Stimulated activated CD8-positive, alpha-beta memory T cell treated with anti-CD3 and anti-CD28 coated beads, Interleukin-4, amount 100 ng/mL, for 48 hours (primary cell): ENCODE measurements around the gene APRT.

Experiments
- DNase-seq: peaks from one replicate; pipeline ENCODE4 v3.0.0-alpha.2; 2020

APRT gene

DNA sequence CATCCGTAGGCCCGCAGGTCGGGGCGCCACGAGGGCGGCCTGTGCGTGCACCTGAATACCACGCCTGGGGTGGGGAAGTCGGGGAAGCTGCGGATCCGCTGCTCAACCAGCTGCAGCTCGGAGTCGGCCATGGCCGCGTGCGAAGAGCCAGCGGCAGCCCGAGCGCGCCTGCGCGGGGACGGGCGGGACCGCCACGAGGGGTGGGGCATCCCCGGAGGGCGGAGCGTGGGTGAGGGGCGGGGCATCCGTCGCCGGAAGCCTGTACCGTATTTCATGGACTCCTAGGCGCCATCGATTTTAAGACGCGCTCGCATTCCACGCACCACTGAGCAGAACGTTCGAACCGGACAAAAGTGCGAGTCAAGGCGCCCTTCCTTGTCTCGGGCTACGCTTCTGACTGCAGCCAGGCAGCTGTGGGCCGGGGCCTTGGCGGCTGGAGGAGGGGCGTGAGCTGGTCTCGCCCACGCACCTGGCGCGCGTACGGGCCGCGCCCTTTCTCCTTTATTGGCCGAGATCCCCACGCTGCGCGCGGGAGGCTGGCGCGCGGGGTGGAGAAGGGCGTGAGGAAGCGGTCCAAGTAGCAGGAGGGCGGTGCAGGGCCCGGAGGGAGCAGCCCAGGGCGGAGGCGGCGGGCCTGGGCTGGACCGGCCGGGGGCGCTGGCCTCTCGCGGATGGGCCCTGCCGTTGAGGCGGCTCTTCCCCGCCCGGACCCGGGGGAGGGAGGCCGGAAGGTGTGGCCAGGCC, at the start of gene APRT:
Gene APRT, minus strand, starts transcription at position 160 of the 744 bp plus-strand sequence. Its CDS starts 29 bp downstream, at position 131.
- peak; percentile 99 for DNase-seq

DNA sequence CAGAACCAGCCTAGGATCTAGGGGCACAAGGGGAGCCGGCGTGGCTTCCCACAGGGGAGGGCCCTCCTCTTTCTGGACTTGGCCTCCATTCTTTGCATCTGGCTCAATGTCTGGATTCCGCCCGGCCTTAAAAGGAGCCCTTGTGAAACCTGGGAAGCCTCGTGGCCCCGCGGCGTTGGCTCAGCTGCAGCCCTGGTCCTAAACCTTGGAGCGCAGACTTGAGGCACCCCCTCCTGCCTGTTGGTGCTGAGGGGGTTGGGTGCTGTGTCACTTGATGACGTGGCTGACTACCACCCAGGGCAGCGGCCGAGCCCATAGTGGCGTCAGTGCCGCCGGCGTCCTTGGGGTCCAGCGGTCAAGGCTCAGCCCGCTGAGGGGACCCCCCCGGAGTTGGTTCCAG, 49.6 kb upstream of the APRT start:
- DNase-seq, result no peak

- no peak for DNase-seq
Measured at GRCh38 chr16:88859381-88860091, 47.8 kb upstream of the APRT start.

- peak; percentile 79 for DNase-seq
Measured at GRCh38 chr16:88857728-88858339, 46.1 kb upstream of the APRT start.

GRCh38 chr16:88856828-88857727, 45.4 kb upstream of the APRT start, which contains the start of the genes GALNS and TRAPPC2L:
GALNS (minus strand) TSS chr16:88856947; CDS start chr16:88856877, 70 bp downstream.
TRAPPC2L (plus strand) TSS chr16:88857127; CDS start chr16:88857151, 24 bp downstream.
- DNase-seq, result peak; percentile 100

- no peak for DNase-seq
Measured at GRCh38 chr16:88856122-88856827, 44.5 kb upstream of the APRT start.

- DNase-seq, result no peak
Measured at GRCh38 chr16:88855736-88856121, 44.0 kb upstream of the APRT start.

- no peak for DNase-seq
Measured at GRCh38 chr16:88855176-88855575, 43.4 kb upstream of the APRT start.

DNA sequence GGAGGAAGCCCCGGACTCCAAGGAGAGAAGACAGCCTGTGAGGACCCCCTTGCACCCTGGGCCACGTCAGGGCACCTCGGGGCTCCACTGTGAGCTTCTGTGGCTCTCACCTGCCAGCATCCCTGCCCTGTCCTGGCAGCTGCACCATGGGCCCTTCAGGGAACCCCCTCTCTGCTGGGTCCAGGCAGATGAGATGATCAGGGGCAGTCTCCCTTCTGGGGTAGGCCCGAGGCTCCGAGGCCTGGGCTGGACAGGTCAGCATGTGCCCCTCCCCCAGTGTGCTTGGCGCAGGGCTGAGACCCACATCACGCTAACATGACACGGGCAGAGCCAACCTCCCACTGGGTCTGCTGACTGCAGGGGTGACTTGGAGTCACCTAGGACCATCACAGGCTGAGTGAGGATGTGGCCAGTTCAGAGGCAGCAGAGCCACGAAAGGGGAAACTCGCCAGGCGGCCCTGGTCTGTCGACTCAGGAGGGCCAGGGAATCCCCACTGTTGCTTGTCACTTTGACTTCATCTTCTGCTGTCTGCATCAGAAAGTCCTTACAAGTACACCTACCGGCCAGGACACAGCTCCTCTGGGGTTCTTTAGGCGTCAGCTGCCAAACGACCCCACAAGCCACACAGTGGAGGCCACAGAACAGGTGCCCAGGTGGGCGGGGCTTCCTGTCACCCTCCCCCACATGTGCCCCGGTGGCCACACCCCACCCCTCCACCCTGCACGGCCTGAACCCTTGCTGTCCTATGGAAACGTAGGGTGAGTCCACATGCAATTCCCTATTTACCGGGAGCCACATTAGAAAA, 42.8 kb upstream of the APRT start:
- peak; percentile 43 for DNase-seq

- no peak for DNase-seq
Measured at GRCh38 chr16:88853325-88853941, 41.7 kb upstream of the APRT start.

- DNase-seq, result no peak
Measured at GRCh38 chr16:88851616-88852015, 39.9 kb upstream of the APRT start.

GRCh38 chr16:88850531-88851199, 38.9 kb upstream of the APRT start:
- DNase-seq, result no peak

GRCh38 chr16:88848557-88848956, 36.8 kb upstream of the APRT start:
- no peak for DNase-seq

DNA sequence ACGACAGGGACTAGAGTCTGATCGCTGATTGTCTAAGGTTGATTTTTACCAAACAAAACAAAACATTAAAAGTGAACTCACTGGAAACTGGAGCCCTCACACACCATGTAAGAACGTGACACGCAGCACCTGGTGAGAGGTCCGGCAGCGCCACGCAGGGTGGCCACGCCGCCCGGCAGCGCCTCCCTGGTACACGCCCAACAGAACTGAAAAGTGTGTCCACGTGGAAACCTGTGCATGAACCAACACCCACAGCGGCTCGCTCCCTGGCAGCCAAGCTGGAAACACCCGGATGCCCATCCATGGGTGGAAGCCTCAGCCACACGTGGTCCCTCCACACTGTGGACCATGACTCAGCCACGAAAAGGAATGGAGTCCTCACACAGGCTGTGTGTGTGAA, 35.9 kb upstream of the APRT start:
- DNase-seq, result no peak

- no peak for DNase-seq
Measured at GRCh38 chr16:88846088-88846487, 34.4 kb upstream of the APRT start.

DNA sequence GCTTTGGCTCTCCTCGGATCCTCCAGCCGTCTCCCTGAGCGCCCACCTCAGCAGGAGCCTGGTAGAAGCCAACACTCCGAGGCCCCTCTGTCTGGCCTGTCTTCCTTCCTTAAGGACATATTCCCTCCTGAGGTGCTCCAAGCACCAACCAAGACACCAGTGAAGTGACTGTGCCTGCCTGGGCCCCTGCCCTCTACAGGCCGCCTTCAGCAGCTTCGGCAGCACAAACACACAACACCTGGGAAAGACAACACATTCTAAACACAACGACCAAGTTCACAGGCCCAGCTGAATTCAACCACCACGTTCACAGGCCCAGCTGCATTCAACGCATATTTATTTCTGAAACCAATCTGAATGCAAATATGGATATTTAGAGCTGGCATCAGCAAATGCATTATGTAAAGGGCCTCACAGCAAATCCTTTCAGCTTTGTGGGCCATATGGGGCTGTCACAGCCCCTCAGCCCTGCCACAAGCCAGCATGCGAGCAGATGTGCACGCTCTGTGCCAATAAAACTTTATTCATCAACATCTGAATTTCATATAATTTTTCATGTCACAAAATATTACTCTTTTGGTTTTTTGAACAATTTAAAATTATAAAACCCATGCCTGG, 32.8 kb upstream of the APRT start:
- DNase-seq, result no peak

DNA sequence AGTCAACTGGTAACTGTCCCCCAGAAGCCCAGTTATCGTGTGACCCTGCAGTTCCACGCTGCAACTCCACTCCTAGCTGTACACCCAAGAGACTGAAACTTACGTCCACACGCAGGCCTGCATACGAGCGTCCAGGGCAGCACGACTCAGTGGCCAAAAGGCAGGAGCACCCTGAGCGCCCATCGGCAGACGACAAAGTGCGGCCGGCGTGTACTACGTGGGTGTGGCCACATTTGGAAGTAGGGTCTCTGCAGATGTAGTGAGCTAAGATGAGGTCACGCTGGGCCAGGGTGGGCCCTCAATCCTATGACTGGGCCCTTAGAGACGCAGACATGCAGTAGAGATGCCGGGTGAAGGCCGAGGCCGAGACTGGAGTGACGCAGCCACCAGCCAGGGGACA, 31.5 kb upstream of the APRT start:
- DNase-seq, result no peak

DNA sequence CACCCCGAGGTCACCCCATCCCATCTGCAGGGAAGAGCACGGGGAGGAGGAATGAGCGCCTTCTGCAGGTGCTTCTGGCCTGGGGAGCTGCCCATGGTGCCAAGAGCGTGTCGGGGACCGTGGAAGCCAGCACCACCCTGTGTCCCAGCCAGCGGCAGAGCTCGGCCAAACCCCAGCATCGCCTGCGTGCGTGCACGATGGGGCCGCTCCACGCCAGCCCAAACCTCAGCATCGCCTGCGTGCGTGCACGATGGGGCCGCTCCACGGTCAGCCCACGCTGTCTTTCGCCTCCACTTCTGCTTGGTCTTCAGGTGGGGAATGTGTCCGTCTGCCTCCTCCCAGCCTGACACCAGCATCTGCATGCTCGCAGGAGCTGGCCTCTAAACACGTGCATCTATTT, 31.1 kb upstream of the APRT start:
- DNase-seq, result no peak

DNA sequence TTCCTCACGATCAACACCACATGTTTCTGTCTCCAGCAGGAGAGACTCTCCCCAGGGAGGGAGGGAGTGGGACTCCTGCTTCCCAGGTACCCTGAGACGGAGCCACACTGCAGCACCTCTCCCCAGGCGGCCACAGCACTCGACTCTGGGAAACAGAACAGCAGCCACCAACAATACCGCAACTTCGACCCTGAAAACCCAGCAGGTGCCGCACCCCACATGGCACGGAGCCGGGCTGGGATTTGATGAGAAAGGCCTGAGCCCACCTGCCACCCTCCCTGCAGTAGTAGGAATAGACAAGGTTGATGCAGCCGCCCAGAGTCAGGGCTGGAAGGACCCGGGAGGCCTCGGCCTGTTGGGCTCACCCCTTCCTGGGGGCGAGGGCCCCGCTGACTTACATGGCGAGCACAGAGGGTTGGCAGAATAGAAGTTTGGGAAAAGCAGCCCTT, 30.6 kb upstream of the APRT start:
- no peak for DNase-seq
